Endometrial microvascular endothelial cells (primary cell): ENCODE measurements around the gene CADM2. TPM values are rescaled to one million over a fixed set of nuclear protein-coding genes. Genes with fewer than 3 reads are reported as not detected.
"Not testable (repeated sequence)": the region's sequence is repeated elsewhere in the genome, so short reads cannot be mapped to it uniquely, and the experiment has no call there.

Experiments used
- in situ Hi-C: cut with HindIII; loops from 2 replicates; pipeline ENCODE4 v1.10.0; 2017; ENCODE audit warnings: low sequenced_read_pairs, low pct_unique_long_range_greater_than_20kb; ENCODE audit errors: inconsistent ontology term
- total RNA-seq: library from RNA; depleted of rRNA; stranded (reverse); fragments of >200 nt; gene quantifications from one replicate; pipeline ENCODE4 v1.2.3, GENCODE V29; 2015; ENCODE audit errors: inconsistent ontology term

CADM2 gene
- total RNA-seq, 1 donor from 2014 or later: not detected

DNA sequence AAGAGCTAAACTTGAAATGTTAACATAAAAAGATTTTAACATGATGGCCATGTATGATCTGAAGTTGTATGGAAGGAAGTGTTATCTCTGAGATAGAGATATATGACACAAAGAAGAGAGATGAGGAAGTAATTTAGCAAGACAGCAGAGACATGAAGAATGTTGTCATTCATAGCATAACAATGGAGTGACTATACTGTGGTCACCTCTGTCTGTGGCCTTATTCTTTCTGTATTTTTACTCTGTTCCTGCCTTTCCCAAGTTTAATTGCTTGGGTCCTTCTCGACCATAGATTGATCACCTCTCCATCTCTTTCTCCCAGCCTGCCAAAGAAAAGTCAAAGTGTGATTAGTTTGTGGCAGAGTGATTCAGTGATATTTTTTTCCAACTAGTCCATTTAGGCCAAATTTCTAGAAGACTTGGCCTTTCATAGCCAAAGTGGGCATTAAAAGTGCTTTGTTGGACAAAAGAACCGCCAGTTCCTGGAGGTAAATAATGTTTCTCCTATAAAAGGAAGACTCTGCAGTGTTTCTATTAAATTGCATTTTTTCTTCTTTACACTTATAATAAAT, 711.9 kb downstream of the CADM2 start:
- in situ Hi-C loops: no loop called here

DNA sequence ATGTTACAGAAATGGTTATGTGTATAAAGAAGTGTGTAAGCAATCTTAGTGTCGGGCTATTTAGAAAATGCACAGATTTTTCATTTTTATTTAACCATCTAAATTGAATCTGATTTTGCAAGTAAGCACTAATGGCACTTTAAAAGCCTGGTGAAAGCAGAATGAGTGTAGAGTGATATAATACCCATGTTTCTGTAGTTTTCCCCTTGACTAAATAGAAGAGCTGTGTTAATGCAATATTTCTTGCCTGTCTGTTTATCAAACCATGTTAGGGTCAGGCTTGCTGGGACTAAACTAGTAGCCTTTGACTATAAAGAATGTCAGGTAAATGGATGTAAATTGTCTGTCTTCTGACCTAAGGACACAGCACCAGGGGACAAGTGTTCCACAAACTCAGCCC, 714.0 kb downstream of the CADM2 start:
- in situ Hi-C loops: no loop called here

DNA sequence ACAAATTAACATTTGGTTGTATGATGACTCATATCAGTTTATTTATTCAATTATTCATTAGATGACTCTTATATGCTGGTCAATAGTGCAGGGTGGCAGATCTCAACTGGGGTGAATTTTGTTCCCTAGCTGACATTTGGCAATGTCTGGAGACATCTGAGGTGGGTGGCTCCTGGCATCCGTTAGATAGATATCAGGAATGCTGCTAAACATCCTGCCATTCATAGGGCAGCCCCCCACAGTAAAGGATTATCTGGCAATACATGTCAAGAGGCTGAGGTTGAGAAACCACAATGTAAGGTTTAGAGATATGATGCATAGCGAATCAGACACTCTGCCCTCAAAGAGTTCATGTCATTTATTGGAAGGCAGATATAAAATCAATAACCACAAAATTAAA, 719.9 kb downstream of the CADM2 start:
- in situ Hi-C loops: no loop called here

DNA sequence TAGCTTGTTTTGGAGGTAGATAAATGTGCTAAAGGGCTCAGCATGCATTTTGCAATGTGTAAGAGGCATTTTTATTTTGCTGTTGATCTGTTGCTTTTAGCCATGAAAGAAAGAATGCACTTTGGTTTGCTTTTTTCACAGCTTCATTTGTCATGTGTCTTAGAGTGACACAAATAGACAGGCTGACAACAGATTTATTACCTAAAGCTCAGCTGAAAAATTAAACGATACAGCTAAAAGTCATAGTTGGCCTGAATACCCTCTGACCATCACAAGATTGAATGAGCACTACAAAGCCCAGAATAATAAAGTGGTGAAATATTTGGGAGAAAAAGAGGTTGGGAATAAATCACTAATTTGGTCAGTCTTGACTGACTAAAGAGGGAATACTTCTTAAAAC, 723.1 kb downstream of the CADM2 start:
- in situ Hi-C loops: no loop called here

GRCh38 chr3:85691196-85691595, 732.4 kb downstream of the CADM2 start:
- in situ Hi-C loops: no loop called here

- in situ Hi-C loops: no loop called here
Measured at GRCh38 chr3:85697156-85697555, 738.4 kb downstream of the CADM2 start.

DNA sequence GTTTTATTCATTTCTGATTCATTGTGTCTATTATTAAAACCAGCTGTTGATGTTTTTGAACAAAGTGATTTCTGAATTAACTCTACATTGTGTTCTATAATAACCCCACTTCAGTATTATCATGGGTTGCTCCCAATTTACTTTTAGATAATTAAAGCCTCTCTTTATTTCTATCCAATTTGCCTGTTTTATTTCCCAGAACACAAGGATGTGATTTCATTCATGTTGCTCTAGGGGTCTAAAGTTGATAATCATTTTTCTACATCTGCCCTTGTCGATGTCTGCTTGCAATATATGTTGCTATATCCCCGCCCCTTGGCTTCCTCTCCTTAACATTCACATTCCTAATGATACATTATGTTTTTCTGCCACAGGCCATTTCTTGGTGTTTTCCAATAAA, 747.3 kb downstream of the CADM2 start:
- in situ Hi-C loops: no loop called here

DNA sequence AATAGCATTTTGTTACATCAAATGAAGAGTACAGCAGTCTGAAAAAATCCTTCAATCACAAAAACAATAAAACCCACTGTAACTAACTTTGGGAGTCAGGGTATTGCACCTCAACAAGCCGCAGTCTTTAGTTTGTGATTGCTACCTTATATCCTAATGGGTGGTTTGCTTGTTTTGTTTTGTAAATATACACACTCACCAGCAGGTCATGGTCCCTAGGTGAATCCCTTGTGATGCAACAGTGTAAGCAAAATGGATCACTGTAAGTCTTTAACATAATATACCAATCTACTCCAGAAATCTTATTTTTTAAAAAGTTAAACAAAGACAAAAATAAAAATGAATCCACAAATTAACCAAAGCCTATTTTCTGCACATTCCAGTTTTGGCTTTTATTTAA, 749.5 kb downstream of the CADM2 start:
- in situ Hi-C loops: not testable (repeated sequence)

- in situ Hi-C loops: no loop called here
Measured at GRCh38 chr3:85709346-85709892, 750.6 kb downstream of the CADM2 start.

- in situ Hi-C loops: no loop called here
Measured at GRCh38 chr3:85710490-85710889, 751.7 kb downstream of the CADM2 start.

GRCh38 chr3:85721409-85722145, 762.8 kb downstream of the CADM2 start:
- in situ Hi-C loops: no loop called here

DNA sequence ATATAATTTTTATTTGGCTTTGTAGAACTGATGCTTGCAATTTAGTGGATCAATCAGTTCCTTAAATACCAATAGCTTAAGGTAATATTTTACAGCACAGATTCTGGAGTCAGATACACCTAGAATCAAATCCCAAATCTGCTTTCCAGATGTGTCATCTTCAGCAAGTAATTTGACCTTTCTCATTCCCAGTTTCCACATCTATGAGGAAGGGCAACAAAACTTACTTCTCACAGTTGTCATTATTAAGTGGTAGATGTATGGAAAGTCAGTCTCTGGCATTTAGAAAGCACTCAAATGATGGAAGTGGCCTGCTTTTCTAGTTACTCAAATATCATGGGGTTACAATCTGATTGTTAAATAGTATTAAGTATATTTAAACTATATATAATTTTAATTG, 767.0 kb downstream of the CADM2 start:
- in situ Hi-C loops: no loop called here

DNA sequence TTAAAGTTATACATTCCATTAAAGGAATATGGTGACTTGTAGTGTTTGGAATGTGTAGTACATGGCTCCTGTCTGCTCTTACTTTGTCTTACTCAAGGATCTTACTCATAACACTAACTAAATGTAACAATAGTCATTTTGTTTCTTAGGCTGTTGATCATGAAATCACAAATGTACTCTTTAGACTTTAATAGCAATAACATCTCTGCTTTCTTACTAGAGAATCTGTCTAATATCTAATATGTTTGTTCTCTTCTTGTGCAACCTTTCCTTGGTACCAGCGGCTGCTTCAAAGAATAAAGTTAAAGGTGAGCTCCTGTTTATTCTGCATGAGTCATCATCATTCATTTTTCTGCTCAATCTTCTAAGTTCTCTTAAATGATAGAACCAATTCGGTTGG, 767.5 kb downstream of the CADM2 start:
- in situ Hi-C loops: no loop called here

- in situ Hi-C loops: no loop called here
Measured at GRCh38 chr3:85737846-85738245, 779.1 kb downstream of the CADM2 start.

DNA sequence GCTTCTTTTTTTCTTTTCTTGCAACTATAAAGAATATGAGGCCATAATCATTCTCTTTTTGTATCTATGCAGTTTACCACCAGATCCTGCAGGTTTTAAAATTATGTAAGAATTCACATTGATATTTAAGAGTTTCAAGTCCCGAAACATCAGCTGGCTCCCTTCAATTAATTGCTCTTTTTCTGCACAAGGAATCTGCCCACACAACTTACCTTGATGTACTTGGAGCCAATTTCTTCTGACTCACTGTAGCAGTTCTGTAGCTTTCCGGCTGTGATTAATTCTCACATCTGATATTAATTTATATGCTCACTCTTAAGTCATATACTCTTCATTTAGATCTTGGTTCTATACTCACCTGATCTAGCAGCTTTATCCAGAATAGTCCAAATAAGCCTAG, 781.8 kb downstream of the CADM2 start:
- in situ Hi-C loops: no loop called here

DNA sequence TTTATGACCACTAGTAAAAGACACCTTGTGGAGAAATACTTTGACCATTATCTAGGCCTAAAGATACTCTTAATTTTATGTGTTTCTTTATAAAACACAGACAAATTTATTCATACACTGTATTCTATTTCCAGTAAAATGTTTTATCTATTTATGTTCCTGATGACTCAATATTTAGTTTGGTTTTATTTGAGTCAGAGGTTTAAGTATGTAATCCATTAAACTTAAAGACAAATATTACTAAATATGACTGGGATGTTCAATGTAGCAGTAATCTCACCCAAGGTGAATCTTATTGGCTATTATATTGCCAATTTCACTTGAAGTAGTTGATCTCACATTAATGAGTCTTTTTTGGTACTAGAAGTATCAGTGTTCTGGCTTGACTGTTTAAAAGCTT, 799.7 kb downstream of the CADM2 start:
- in situ Hi-C loops: no loop called here

- in situ Hi-C loops: no loop called here
Measured at GRCh38 chr3:85760342-85760741, 801.6 kb downstream of the CADM2 start.

- in situ Hi-C loops: no loop called here
Measured at GRCh38 chr3:85780806-85781205, 822.0 kb downstream of the CADM2 start.

GRCh38 chr3:85781806-85782205, 823.0 kb downstream of the CADM2 start:
- in situ Hi-C loops: no loop called here

- in situ Hi-C loops: no loop called here
Measured at GRCh38 chr3:85783291-85783690, 824.5 kb downstream of the CADM2 start.

DNA sequence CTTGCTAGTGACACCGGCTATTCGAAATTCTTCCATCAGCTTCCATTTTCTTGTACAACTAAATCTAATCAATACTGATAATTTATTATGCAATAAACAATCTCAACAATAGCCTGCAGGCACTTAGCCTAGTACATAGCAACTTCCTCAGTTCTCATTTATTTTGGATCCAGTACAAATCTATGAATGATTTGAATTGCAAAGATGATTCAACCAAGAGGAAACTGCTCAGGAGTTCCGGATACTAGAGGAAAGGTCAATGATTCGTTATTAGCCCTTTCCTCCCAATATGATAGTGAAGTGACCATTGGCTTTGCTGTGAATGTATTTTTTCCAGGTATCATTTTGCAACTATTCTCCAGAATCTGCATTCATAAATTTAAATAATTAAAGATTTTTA, 827.0 kb downstream of the CADM2 start:
- in situ Hi-C loops: no loop called here
